ENCODE results near the gene SNX21. TPM values are rescaled to one million over a fixed set of nuclear protein-coding genes. Genes with fewer than 3 reads are reported as not detected.
A peak's percentile ranks its signal among the peaks of the same experiment; 100 is the strongest.

The SNX21 gene
- total RNA-seq, 1 donor from 2014 or later = 24.1 TPM

DNA sequence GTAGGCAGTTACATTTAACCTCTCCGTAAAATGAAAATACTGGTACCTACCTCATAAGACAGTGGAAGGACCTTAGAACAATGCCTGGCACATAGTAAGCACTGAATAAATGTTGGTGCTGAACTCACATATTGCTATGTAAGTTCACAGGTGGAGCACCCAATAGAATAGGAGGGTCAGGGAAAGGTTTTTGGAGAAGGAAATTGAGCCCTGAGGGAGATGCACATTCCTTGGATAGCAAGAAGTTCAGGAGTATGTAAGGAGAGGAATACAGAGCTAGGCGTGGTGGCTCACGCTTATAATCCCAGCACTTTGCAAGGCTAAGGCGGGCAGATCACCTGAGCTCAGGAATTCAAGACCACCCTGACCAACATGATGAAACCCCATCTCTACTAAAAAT is 14.1 kb upstream of the SNX21 start:
- H3K4me1 ChIP-seq = peaks cover 18% of the 10 kb centered on the region
- H3K27ac ChIP-seq = no peak overlapping the region
- H3K36me3 ChIP-seq = no peaks in the 10 kb centered on the region
- no peaks in the 10 kb centered on the region for H3K9me3 ChIP-seq
- no peak overlapping the region for H3K4me3 ChIP-seq
- intact Hi-C loops (cut with DNase I) = no loop called here
- DNase-seq = no peak
- H3K27me3 ChIP-seq (ENCODE audit: low read depth) = peaks cover 26% of the 10 kb centered on the region
- TF ChIP-seq, protein P1, sequence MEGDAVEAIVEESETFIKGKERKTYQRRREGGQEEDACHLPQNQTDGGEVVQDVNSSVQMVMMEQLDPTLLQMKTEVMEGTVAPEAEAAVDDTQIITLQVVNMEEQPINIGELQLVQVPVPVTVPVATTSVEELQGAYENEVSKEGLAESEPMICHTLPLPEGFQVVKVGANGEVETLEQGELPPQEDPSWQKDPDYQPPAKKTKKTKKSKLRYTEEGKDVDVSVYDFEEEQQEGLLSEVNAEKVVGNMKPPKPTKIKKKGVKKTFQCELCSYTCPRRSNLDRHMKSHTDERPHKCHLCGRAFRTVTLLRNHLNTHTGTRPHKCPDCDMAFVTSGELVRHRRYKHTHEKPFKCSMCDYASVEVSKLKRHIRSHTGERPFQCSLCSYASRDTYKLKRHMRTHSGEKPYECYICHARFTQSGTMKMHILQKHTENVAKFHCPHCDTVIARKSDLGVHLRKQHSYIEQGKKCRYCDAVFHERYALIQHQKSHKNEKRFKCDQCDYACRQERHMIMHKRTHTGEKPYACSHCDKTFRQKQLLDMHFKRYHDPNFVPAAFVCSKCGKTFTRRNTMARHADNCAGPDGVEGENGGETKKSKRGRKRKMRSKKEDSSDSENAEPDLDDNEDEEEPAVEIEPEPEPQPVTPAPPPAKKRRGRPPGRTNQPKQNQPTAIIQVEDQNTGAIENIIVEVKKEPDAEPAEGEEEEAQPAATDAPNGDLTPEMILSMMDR (IDR thresholded peaks at IDR 0.05) = no peak
- ATAC-seq = no peak

GRCh38 chr20:45821947-45822346 is 11.7 kb upstream of the SNX21 start:
- TF ChIP-seq, protein P1 (IDR thresholded peaks at IDR 0.05) = no peak
- DNase-seq (no peak), ATAC-seq (no peak)
- Histone ChIP-seq H3K4me1 (peaks cover 28% of the 10 kb centered on the region), H3K36me3 (no peaks in the 10 kb centered on the region), H3K9me3 (no peaks in the 10 kb centered on the region), H3K27ac (no peak overlapping the region), H3K27me3 (ENCODE audit: low read depth) (peaks cover 32% of the 10 kb centered on the region), H3K4me3 (no peak overlapping the region)
- intact Hi-C loops (cut with DNase I) = no loop called here

DNA sequence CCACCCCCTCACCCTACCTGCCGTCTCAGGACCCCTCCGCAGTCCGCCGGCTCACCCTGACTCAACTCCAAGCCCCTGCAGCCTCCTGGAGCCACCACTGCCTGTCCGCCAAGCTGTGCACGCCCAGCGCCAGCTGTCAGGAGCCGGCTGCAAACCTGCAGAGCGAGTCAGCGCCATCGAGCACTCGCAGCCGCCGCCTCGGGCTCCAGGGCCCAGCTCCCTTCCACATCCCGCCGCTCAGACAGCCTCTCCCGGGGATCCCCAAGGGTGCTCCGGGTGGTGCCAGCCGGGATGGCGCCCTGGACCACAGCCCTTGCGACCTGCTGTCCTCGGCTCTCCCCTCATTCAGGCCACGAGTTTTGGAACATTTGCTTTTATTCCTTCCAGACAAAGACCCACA is 10.7 kb upstream of the SNX21 start:
- ATAC-seq = peak; percentile 43 to 46
- H3K27me3 ChIP-seq (ENCODE audit: low read depth) = peaks cover 32% of the 10 kb centered on the region
- intact Hi-C loops (cut with DNase I) = no loop called here

GRCh38 chr20:45823949-45824835 is 9.4 kb upstream of the SNX21 start:
- DNase-seq = peak; percentile 53
- Histone ChIP-seq H3K27me3 (ENCODE audit: low read depth) (peaks cover 32% of the 10 kb centered on the region), H3K27ac (no peak overlapping the region), H3K4me3 (peak overlapping the region; percentile 36), H3K9me3 (no peaks in the 10 kb centered on the region), H3K36me3 (no peaks in the 10 kb centered on the region), H3K4me1 (peaks cover 24% of the 10 kb centered on the region)
- TF ChIP-seq, protein P1 (IDR thresholded peaks at IDR 0.05) = peak; percentile 45
- peak; percentile 23 to 58 for ATAC-seq
- intact Hi-C loops (cut with DNase I) = no loop called here

More for the DNA sequence above, 10.7 kb upstream of the SNX21 start:
- TF ChIP-seq, protein P1 (IDR thresholded peaks at IDR 0.05) = no peak
- Histone ChIP-seq H3K4me3 (peak overlapping the region; percentile 12), H3K9me3 (no peaks in the 10 kb centered on the region), H3K36me3 (no peaks in the 10 kb centered on the region), H3K4me1 (peaks cover 24% of the 10 kb centered on the region), H3K27ac (no peak overlapping the region)
- no peak for DNase-seq

GRCh38 chr20:45826381-45827019 is 7.1 kb upstream of the SNX21 start:
- intact Hi-C loops (cut with DNase I) = no loop called here
- no peak overlapping the region for H3K4me3 ChIP-seq
- ATAC-seq (peak; percentile 62 to 64), DNase-seq (no peak)
- peaks cover 24% of the 10 kb centered on the region for H3K4me1 ChIP-seq
- no peaks in the 10 kb centered on the region for H3K36me3 ChIP-seq
- TF ChIP-seq, protein P1 (IDR thresholded peaks at IDR 0.05) = no peak
- H3K27ac ChIP-seq = peak overlapping the region; percentile 24
- H3K9me3 ChIP-seq = no peaks in the 10 kb centered on the region
- peaks cover 32% of the 10 kb centered on the region for H3K27me3 ChIP-seq (ENCODE audit: low read depth)
